H9 (cell line): ENCODE measurements around the gene MGAT5. TPM values are rescaled to one million over a fixed set of nuclear protein-coding genes. Genes with fewer than 3 reads are reported as not detected.

Experiments
- DNase-seq: peaks from one replicate; pipeline ENCODE4 v3.0.0-alpha.2; 2017
- H2AFZ ChIP-seq: one replicate; pipeline ENCODE4 v1.6.1; 2013; ENCODE audit warnings: mild to moderate bottlenecking, low read length, control low read depth, moderate library complexity
- H2AK5ac ChIP-seq: 2 replicates; pipeline ENCODE4 v1.6.1; 2013; ENCODE audit warnings: low read length, control low read depth, mixed read lengths; ENCODE audit not compliant: insufficient read length
- H2BK120ac ChIP-seq: one replicate; pipeline ENCODE4 v1.6.1; 2013; ENCODE audit warnings: low read depth, mild to moderate bottlenecking, low read length, control low read depth, inconsistent platforms; ENCODE audit not compliant: poor library complexity, severe bottlenecking
- H2BK12ac ChIP-seq: 2 replicates; pipeline ENCODE4 v1.6.1; 2013; ENCODE audit warnings: low read length, control low read depth, mixed read lengths, low read depth; ENCODE audit not compliant: insufficient read length
- H2BK15ac ChIP-seq: 2 replicates; pipeline ENCODE4 v1.6.1; 2013; ENCODE audit warnings: low read depth, low read length, control low read depth
- H2BK20ac ChIP-seq: one replicate; pipeline ENCODE4 v1.6.1; 2013; ENCODE audit warnings: low read depth, mild to moderate bottlenecking, low read length, control low read depth, inconsistent platforms; ENCODE audit not compliant: poor library complexity, severe bottlenecking
- H2BK5ac ChIP-seq: 2 replicates; pipeline ENCODE4 v1.6.1; 2013; ENCODE audit warnings: low read length, control low read depth, mixed read lengths; ENCODE audit not compliant: insufficient read length
- H3K14ac ChIP-seq: 2 replicates; pipeline ENCODE4 v1.6.1; 2013; ENCODE audit warnings: low read length, control low read depth; ENCODE audit not compliant: insufficient read depth
- H3K18ac ChIP-seq: 2 replicates; pipeline ENCODE4 v1.6.1; 2013; ENCODE audit warnings: low read depth, mild to moderate bottlenecking, mixed read lengths, low read length, control low read depth; ENCODE audit not compliant: insufficient read length
- H3K23ac ChIP-seq: 2 replicates; pipeline ENCODE4 v1.6.1; 2013; ENCODE audit warnings: low read length, control low read depth, mixed read lengths, low read depth; ENCODE audit not compliant: insufficient read length
- H3K23me2 ChIP-seq: 2 replicates; pipeline ENCODE4 v1.6.1; 2013; ENCODE audit warnings: low read depth, mild to moderate bottlenecking, mixed read lengths, low read length, control low read depth; ENCODE audit not compliant: insufficient read length, poor library complexity, severe bottlenecking
- H3K27ac ChIP-seq: 2 replicates; pipeline ENCODE4 v1.5.1; 2013; ENCODE audit warnings: low read length, control low read depth, mixed read lengths, low read depth; ENCODE audit not compliant: insufficient read length
- H3K27me3 ChIP-seq: 2 replicates; pipeline ENCODE4 v1.6.1; 2013; ENCODE audit warnings: low read length, control low read depth, inconsistent platforms; ENCODE audit not compliant: insufficient read depth
- H3K4ac ChIP-seq: 2 replicates; pipeline ENCODE4 v1.6.1; 2013; ENCODE audit warnings: low read depth, mild to moderate bottlenecking, control low read depth, inconsistent platforms, low read length, moderate library complexity
- H3K4me1 ChIP-seq: 2 replicates; pipeline ENCODE4 v1.6.1; 2013; ENCODE audit warnings: low read length, control low read depth, inconsistent platforms; ENCODE audit not compliant: insufficient read depth
- H3K4me2 ChIP-seq: 2 replicates; pipeline ENCODE4 v1.6.1; 2013; ENCODE audit warnings: low read length, control low read depth, mixed read lengths; ENCODE audit not compliant: insufficient read length, insufficient read depth
- H3K56ac ChIP-seq: 2 replicates; pipeline ENCODE4 v1.6.1; 2013; ENCODE audit warnings: low read depth, mild to moderate bottlenecking, mixed read lengths, low read length, control low read depth; ENCODE audit not compliant: insufficient read length
- H3K79me1 ChIP-seq: 2 replicates; pipeline ENCODE4 v1.6.1; 2013; ENCODE audit warnings: low read depth, mild to moderate bottlenecking, moderate library complexity, low read length, control low read depth, inconsistent platforms; ENCODE audit not compliant: insufficient read depth, poor library complexity, severe bottlenecking
- H3K79me2 ChIP-seq: 2 replicates; pipeline ENCODE4 v1.6.1; 2013; ENCODE audit warnings: low read length, control low read depth, inconsistent platforms; ENCODE audit not compliant: insufficient read depth
- H3K9ac ChIP-seq: 2 replicates; pipeline ENCODE4 v1.6.1; 2013; ENCODE audit warnings: low read length, control low read depth, mixed read lengths; ENCODE audit not compliant: insufficient read length; ENCODE audit errors: extremely low read depth
- H3K9me3 ChIP-seq: one replicate; pipeline ENCODE4 v1.6.1; 2013; ENCODE audit warnings: low read depth, low read length, inconsistent platforms; ENCODE audit not compliant: control insufficient read depth
- H3T11ph ChIP-seq: one replicate; pipeline ENCODE4 v1.6.1; 2013; ENCODE audit warnings: mild to moderate bottlenecking, low read length, control low read depth, inconsistent platforms
- H4K20me1 ChIP-seq: one replicate; pipeline ENCODE4 v1.6.1; 2013; ENCODE audit not compliant: control insufficient read depth, insufficient read length, insufficient read depth
- H4K5ac ChIP-seq: 2 replicates; pipeline ENCODE4 v1.6.1; 2013; ENCODE audit warnings: low read depth, mild to moderate bottlenecking, mixed read lengths, low read length, control low read depth; ENCODE audit not compliant: insufficient read length
- H4K8ac ChIP-seq: replicated peaks from 2 replicates; pipeline ENCODE4 v1.6.1; 2013; ENCODE audit warnings: low read length, control low read depth, mixed read lengths, low read depth; ENCODE audit not compliant: insufficient read length
- H4K91ac ChIP-seq: 2 replicates; pipeline ENCODE4 v1.6.1; 2013; ENCODE audit warnings: low read depth, mild to moderate bottlenecking, moderate library complexity, mixed read lengths, low read length, control low read depth; ENCODE audit not compliant: insufficient read length
- H3K27ac Mint-ChIP-seq, 3 experiments: 2 replicates in 2 of 3; 3 replicates in 1 of 3; pipeline ENCODE4 v1.8.0; 2020 to 2021; ENCODE audit warnings: mixed read lengths in 3 of 3, mild to moderate bottlenecking in 1 of 3, moderate library complexity in 1 of 3
- H3K27me3 Mint-ChIP-seq: 2 replicates; pipeline ENCODE4 v1.8.0; 2021; ENCODE audit warnings: low read depth, mild to moderate bottlenecking, moderate library complexity, mixed read lengths
- H3K36me3 Mint-ChIP-seq, 3 experiments: 2 replicates in 2 of 3; 3 replicates in 1 of 3; pipeline ENCODE4 v1.8.0; 2020 to 2021; ENCODE audit warnings: low read depth in 3 of 3, mixed read lengths in 3 of 3; ENCODE audit not compliant: insufficient read depth in 1 of 3
- H3K4me1 Mint-ChIP-seq, 2 experiments: 2 replicates each; pipeline ENCODE4 v1.8.0; 2020; ENCODE audit warnings: mixed read lengths in 2 of 2
- H3K4me3 Mint-ChIP-seq, 2 experiments: 2 replicates in 1 of 2; 3 replicates in 1 of 2; pipeline ENCODE4 v1.8.0; 2020 to 2021; ENCODE audit warnings: mild to moderate bottlenecking in 2 of 2, mixed read lengths in 2 of 2, moderate library complexity in 1 of 2
- H3K9me3 Mint-ChIP-seq, 2 experiments: 2 replicates in 1 of 2; 3 replicates in 1 of 2; pipeline ENCODE4 v1.8.0; 2020; ENCODE audit warnings: mild to moderate bottlenecking in 2 of 2, mixed read lengths in 2 of 2, moderate library complexity in 1 of 2
- WGBS: extraction: QIAGEN DNeasy Blood & Tissue Kit; methylation state at CpG from one replicate; pipeline ENCODE4 v1.1.7; 2013; ENCODE audit warnings: missing lambda C conversion rate, low lambda C conversion rate, mixed read lengths; ENCODE audit not compliant: insufficient read length; ENCODE audit errors: extremely low coverage; 5-methylcytosine and 5-hydroxymethylcytosine counted together
- total RNA-seq: library from RNA; stranded (reverse); gene quantifications from 2 replicates; pipeline ENCODE4 v1.2.1, GENCODE V29; 2021
- TF ChIP-seq, protein P1 (sequence below): fragments of 200-600 bp; sonication (generic); conservative IDR thresholded peaks from 3 replicates; pipeline ENCODE4 v1.8.0; 2021; ENCODE audit warnings: antibody characterized with exemption, mild to moderate bottlenecking

MGAT5 gene
- total RNA-seq, 1 experiment from 2014 or later: 25.7 TPM

DNA sequence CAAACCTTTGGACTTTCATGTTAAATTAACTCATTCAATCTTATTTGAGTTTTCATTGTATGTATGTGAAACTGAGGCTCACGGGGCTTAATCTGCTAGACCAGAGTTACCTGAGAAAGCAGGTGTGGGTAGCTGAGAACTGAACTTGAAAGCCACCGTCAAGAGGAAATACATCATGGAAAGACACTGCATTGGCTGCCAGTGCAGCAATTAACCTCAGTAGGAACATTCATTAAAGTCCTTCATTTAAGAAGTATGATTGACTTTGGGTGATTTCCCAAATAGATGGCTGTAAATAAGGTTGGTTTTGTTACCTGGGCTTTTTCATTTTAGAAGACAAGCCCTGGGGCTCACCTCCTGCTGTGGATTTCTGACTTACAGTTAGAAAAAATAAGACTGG, 36.5 kb upstream of the MGAT5 start:
- H3K4me1 Mint-ChIP-seq: peaks cover 34 to 39% of the 10 kb centered on the region in 2 experiments

More for the DNA sequence above, 36.5 kb upstream of the MGAT5 start:
- Histone ChIP-seq H3K23ac (no peak overlapping the region), H2AFZ (no peak overlapping the region), H3K79me2 (peaks cover 5% of the 10 kb centered on the region; the same call in 1 of the 2 replicates), H3K23me2 (no peaks in the 10 kb centered on the region), H4K5ac (no peak overlapping the region), H3K27ac (no peak overlapping the region), H2BK20ac (no peak overlapping the region), H3K4ac (no peak overlapping the region), H2BK5ac (no peak overlapping the region), H3K14ac (no peak overlapping the region), H2BK120ac (no peak overlapping the region), H2BK12ac (no peak overlapping the region), H3K4me2 (no peak overlapping the region), H3K27me3 (no peaks in the 10 kb centered on the region), H2AK5ac (no peak overlapping the region), H3T11ph (no peak overlapping the region), H3K9me3 (no peaks in the 10 kb centered on the region), H3K4me1 (peaks cover 11% of the 10 kb centered on the region; the same call in 1 of the 2 replicates), H2BK15ac (no peak overlapping the region), H4K20me1 (no peaks in the 10 kb centered on the region), H4K8ac (no peak overlapping the region), H4K91ac (no peak overlapping the region), H3K9ac (no peak overlapping the region), H3K18ac (no peak overlapping the region), H3K56ac (no peak overlapping the region), H3K79me1 (peaks cover 5% of the 10 kb centered on the region)
- no CpG with 5 or more reads among the region's 2 CpGs for WGBS
- TF ChIP-seq, protein P1, sequence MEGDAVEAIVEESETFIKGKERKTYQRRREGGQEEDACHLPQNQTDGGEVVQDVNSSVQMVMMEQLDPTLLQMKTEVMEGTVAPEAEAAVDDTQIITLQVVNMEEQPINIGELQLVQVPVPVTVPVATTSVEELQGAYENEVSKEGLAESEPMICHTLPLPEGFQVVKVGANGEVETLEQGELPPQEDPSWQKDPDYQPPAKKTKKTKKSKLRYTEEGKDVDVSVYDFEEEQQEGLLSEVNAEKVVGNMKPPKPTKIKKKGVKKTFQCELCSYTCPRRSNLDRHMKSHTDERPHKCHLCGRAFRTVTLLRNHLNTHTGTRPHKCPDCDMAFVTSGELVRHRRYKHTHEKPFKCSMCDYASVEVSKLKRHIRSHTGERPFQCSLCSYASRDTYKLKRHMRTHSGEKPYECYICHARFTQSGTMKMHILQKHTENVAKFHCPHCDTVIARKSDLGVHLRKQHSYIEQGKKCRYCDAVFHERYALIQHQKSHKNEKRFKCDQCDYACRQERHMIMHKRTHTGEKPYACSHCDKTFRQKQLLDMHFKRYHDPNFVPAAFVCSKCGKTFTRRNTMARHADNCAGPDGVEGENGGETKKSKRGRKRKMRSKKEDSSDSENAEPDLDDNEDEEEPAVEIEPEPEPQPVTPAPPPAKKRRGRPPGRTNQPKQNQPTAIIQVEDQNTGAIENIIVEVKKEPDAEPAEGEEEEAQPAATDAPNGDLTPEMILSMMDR: no peak
- H3K4me3 Mint-ChIP-seq: no peak overlapping the region
- DNase-seq: no peak
- peaks cover 4 to 5% of the 10 kb centered on the region in 2 experiments; a peak in 3 of 5 replicates for H3K9me3 Mint-ChIP-seq
- H3K36me3 Mint-ChIP-seq: peaks cover 3 to 10% (median 8%) of the 10 kb centered on the region in 3 experiments; a peak in 4 of 7 replicates
- H3K27me3 Mint-ChIP-seq: no peaks in the 10 kb centered on the region
- H3K27ac Mint-ChIP-seq: no peak overlapping the region
